ENCODE data around the gene MCUB.

Gene MCUB

DNA sequence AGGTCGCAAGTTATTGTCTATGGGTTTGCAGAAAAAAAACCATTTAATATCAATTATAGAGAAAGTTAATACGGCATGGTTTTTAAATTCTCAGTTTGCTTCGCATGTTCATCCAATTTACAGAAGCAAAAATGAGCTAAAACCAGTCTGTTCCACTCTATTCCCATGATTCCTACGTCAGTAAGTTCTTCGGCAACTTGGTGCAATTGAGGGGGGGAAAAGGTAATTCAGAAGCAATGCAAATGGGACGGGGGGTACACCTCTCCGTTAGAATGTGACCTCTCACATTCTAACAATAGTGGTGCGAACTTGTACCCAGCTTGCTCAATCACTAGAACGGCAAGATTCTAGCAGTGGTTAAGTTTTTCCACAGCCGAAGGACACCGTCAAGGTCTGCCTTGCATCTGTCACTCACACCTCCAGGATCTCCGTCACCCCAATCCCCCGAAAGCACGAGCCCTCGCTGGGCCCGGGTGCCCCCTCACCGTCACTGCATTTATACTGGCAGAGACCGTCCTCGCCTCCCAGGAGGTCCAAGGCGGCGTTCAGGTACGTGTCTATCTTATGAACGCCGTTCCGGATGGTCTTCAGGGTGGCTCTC lies 169.2 kb downstream of the MCUB start:
- DNase-seq (ENCODE audit: low spot score), result no peak

DNA sequence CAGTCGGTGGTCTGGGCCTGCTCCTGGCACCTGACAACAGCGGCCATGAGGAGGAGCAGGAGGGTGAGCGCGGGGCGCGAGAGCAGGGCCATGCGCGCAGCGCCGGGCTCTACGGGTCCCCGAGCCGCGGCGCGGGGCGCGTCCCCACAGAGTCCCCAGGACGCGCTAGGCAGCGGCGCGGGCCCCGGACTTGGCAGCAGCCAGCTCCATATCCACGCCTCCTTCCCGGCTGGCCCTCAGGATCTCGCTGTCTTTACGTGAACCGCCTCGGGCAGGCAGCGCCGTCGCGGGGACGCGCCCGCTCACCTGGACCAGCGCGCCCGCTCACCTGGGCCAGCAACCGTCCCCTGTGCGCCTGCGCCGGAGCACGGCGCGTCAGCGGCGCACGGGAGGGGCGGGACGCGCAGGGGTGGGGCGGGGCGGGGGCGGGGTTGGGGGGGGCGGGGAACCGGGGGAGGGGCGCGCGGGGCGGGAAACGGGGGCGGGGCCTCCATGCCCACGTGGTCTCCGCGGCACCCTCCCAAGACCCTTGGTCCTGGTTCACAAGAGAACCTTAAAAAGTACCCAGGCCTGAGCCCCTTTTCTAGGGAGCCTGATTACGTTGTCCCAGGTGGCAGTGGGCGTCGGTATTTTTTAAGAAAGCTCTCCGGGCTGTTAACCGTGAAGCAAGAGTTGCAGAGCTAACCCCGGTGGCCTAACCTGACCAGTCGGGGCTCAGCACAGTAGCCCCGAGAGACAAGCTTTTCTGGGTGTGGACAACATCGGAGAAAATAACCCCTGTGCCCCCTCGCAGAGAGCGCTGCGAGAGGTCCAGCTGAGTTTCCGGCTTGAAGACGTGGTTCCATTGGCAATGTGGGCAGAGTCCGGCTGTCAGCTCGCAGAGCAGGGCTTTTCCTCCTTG lies 169.9 kb downstream of the MCUB start, which contains the start of gene PLA2G12A:
PLA2G12A (minus strand) TSS at position 353 of the 901 bp plus-strand sequence; CDS start at position 92, 261 bp downstream.
- DNase-seq (ENCODE audit: low spot score), result peak; percentile 81

DNA sequence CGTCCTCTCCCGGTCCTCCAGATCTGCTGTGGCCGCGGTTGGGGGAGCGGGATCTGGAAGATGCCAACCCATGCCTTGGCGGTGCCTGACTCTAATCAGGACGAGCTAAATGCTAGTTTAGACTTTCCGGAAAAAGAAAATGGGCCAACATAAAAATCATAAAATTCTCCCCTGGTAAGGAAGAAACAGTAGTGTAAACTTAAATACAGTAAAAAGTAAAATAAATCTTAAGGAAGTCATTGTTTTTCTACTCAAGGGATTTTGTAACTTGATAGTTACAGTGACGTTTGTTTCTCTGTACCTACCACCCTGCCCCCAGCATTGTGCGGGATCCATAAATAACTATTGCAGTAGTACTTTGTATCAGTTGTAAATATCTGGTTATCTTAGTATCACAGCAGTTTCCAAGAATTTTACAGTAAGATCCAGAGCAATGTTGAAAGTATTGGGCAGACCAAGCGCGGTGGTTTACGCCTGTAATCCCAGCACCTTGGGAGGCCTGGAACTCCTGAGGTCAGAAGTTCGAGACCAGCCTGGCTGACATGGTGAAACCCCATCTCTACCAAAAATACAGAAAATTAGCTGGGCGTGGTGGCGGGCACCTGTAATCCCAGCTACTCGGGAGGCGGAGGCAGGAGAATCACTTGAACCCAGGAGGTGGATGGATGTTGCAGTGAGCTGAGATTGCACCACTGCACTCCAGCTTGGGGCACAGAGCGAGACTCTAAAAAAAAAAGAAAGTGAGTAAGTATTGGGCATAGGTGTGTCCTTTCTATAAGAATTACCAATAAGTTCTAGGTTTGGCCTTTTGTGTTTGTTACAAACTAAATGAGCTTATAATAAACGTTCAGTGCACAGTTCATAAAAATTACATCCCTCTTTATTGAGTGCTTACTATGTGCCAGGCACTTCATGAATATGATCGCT lies 170.8 kb downstream of the MCUB start:
- DNase-seq (ENCODE audit: low spot score), result no peak

- no peak for DNase-seq (ENCODE audit: low spot score)
These were observed 173.7 kb downstream of the MCUB start for GRCh38 chr4:109733728-109734127.

- DNase-seq (ENCODE audit: low spot score), result no peak
These were observed 175.7 kb downstream of the MCUB start for GRCh38 chr4:109735566-109736365.

Data from CD4-positive, alpha-beta T cell treated with Interleukin-6 at 100 ng/mL for 8 hours (primary cell).